IPS DF 4.7 (cell line): Measurements from ENCODE around the gene ENO4.

ENCODE experiments used
- DNase-seq: peaks from one replicate; pipeline ENCODE4 v3.0.0-alpha.2; 2013; ENCODE audit warnings: low spot score; ENCODE audit errors: extremely low read depth

Gene ENO4

GRCh38 chr10:116910910-116911309, 61.6 kb downstream of the ENO4 start:
- no peak for DNase-seq

GRCh38 chr10:116912162-116912561, 62.9 kb downstream of the ENO4 start:
- DNase-seq: no peak

GRCh38 chr10:116913695-116914094, 64.4 kb downstream of the ENO4 start:
- DNase-seq: no peak

GRCh38 chr10:116915340-116915739, 66.0 kb downstream of the ENO4 start:
- DNase-seq: no peak

- DNase-seq: no peak
Measured at GRCh38 chr10:116917481-116917880, 68.2 kb downstream of the ENO4 start.

- DNase-seq: no peak
Measured at GRCh38 chr10:116918583-116918982, 69.3 kb downstream of the ENO4 start.

- no peak for DNase-seq
Measured at GRCh38 chr10:116919164-116919563, 69.9 kb downstream of the ENO4 start.

- DNase-seq: no peak
Measured at GRCh38 chr10:116919706-116920105, 70.4 kb downstream of the ENO4 start.

GRCh38 chr10:116925056-116925455, 75.8 kb downstream of the ENO4 start:
- DNase-seq: no peak

- DNase-seq: no peak
Measured at GRCh38 chr10:116926426-116926825, 77.1 kb downstream of the ENO4 start.

- DNase-seq: no peak
Measured at GRCh38 chr10:116931806-116932205, 82.5 kb downstream of the ENO4 start.
